Loucy (cell line): ENCODE results near the gene CCL26.
"Not testable (repeated sequence)": the region's sequence is repeated elsewhere in the genome, so short reads cannot be mapped to it uniquely, and the experiment has no call there.

Experiments
- H2AFZ ChIP-seq: fragments of 200-600 bp; sonication (generic); 2 replicates; pipeline ENCODE4 v1.6.0; 2016; ENCODE audit warnings: antibody characterized with exemption, mild to moderate bottlenecking, low read length, moderate library complexity
- H3F3A ChIP-seq: fragments of 200-600 bp; 2 replicates; pipeline ENCODE4 v1.6.0; 2016; ENCODE audit warnings: antibody characterized with exemption, low read depth, mild to moderate bottlenecking
- H3K27me3 ChIP-seq: fragments of 200-600 bp; sonication (generic); 2 replicates; pipeline ENCODE4 v1.6.1; 2014; ENCODE audit warnings: low read length, mild to moderate bottlenecking; ENCODE audit not compliant: insufficient read depth, poor library complexity, severe bottlenecking
- H3K36me3 ChIP-seq: fragments of 200-600 bp; sonication (generic); 2 replicates; pipeline ENCODE4 v1.6.1; 2016; ENCODE audit warnings: low read length; ENCODE audit not compliant: insufficient read depth
- H3K4me1 ChIP-seq: fragments of 200-600 bp; sonication (generic); 2 replicates; pipeline ENCODE4 v1.5.1; 2014; ENCODE audit warnings: low read length, mild to moderate bottlenecking; ENCODE audit not compliant: insufficient read depth, poor library complexity, severe bottlenecking
- H3K4me2 ChIP-seq: fragments of 200-600 bp; sonication (generic); 2 replicates; pipeline ENCODE4 v1.6.0; 2014; ENCODE audit warnings: antibody characterized with exemption, low read length, low read depth, mild to moderate bottlenecking; ENCODE audit not compliant: poor library complexity, severe bottlenecking
- H3K4me3 ChIP-seq: fragments of 200-600 bp; sonication (generic); 2 replicates; pipeline ENCODE4 v1.5.1; 2014; ENCODE audit warnings: low read length, mild to moderate bottlenecking, mixed read lengths; ENCODE audit not compliant: poor library complexity, severe bottlenecking
- H3K79me2 ChIP-seq: fragments of 200-600 bp; sonication (generic); 2 replicates; pipeline ENCODE4 v1.6.1; 2014; ENCODE audit warnings: low read length; ENCODE audit not compliant: insufficient read depth
- H3K9ac ChIP-seq: fragments of 200-600 bp; sonication (generic); 2 replicates; pipeline ENCODE4 v1.6.0; 2014; ENCODE audit warnings: mild to moderate bottlenecking, low read depth, low read length, moderate library complexity; ENCODE audit not compliant: poor library complexity, severe bottlenecking
- H3K9me2 ChIP-seq: fragments of 200-600 bp; sonication (generic); replicated peaks from 2 replicates; pipeline ENCODE4 v1.6.1; 2016; ENCODE audit warnings: low read depth, low read length, mixed read lengths
- H3K9me3 ChIP-seq: fragments of 200-600 bp; sonication (generic); 2 replicates; pipeline ENCODE4 v1.6.1; 2014; ENCODE audit warnings: mild to moderate bottlenecking, antibody characterized with exemption, low read length, low read depth; ENCODE audit not compliant: insufficient read depth
- H4K20me1 ChIP-seq: fragments of 200-600 bp; sonication (generic); 2 replicates; pipeline ENCODE4 v1.6.0; 2014; ENCODE audit warnings: antibody characterized with exemption, low read length, mild to moderate bottlenecking; ENCODE audit not compliant: insufficient read depth, poor library complexity, severe bottlenecking
- EZH2phosphoT487 ChIP-seq: fragments of 200-600 bp; IDR thresholded peaks from 2 replicates; pipeline ENCODE4 v1.6.1; 2018; ENCODE audit warnings: antibody characterized with exemption, mild to moderate bottlenecking, moderate library complexity, borderline replicate concordance
- TF ChIP-seq, protein P1 (sequence below): fragments of 200-600 bp; sonication (generic); conservative IDR thresholded peaks from 2 replicates; pipeline ENCODE4 v1.5.1; 2014; ENCODE audit warnings: mild to moderate bottlenecking, antibody characterized with exemption, low read length

Gene CCL26

DNA sequence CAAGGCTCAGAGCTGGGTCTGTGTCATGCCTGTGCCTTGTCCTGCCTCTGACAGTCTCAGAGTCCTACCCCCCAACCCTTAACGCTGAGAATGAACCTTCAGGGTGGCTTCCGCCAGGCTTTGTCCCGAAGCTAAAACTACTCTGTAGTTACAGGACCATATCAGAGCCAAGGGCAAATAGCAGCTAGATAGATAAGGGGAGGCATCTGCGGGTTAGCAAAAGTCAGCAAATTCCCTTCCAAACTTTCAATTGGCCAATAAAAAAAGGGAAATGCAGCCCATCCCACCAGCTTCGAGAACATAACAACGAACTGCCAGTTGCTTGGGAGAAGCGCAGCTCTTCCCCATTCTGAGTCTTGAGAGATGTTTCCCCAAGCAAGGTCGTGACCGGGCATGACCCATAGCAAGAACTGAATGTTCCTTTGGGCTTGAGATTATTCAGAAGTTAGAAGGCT, 23.8 kb upstream of the CCL26 start:
- Histone ChIP-seq H3K27me3 (no peaks in the 10 kb centered on the region), H3K9ac (no peak overlapping the region), H4K20me1 (no peaks in the 10 kb centered on the region), H3K9me2 (no peaks in the 10 kb centered on the region), H3F3A (no peaks in the 10 kb centered on the region), H3K4me3 (no peak overlapping the region), H3K4me1 (no peaks in the 10 kb centered on the region), H2AFZ (no peak overlapping the region), H3K9me3 (no peaks in the 10 kb centered on the region), H3K4me2 (no peak overlapping the region), H3K36me3 (no peaks in the 10 kb centered on the region), H3K79me2 (no peaks in the 10 kb centered on the region)
- TF ChIP-seq EZH2phosphoT487, result no peak
- TF ChIP-seq, protein P1, sequence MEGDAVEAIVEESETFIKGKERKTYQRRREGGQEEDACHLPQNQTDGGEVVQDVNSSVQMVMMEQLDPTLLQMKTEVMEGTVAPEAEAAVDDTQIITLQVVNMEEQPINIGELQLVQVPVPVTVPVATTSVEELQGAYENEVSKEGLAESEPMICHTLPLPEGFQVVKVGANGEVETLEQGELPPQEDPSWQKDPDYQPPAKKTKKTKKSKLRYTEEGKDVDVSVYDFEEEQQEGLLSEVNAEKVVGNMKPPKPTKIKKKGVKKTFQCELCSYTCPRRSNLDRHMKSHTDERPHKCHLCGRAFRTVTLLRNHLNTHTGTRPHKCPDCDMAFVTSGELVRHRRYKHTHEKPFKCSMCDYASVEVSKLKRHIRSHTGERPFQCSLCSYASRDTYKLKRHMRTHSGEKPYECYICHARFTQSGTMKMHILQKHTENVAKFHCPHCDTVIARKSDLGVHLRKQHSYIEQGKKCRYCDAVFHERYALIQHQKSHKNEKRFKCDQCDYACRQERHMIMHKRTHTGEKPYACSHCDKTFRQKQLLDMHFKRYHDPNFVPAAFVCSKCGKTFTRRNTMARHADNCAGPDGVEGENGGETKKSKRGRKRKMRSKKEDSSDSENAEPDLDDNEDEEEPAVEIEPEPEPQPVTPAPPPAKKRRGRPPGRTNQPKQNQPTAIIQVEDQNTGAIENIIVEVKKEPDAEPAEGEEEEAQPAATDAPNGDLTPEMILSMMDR, result no peak

DNA sequence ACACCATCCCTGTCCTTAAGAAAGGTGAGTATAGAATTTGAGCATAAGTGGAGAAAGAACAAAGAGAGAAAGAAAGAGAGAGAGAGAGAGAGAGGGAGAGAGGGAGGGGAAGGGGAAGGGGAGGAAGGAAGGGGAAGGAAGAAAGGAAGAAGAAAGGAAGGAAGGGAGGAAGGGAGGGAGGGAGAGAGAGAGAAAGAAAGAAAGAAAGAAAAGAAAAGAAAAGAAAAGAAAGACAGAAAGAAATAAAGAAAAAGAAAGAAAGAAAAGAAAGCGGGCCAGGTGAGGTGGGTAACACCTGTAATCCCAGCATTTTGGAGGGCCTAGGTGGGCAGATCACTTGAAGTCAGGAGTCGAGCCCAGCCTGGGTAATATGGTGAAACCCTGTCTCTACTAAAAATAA, 21.7 kb upstream of the CCL26 start:
- no peak overlapping the region for H3K4me3 ChIP-seq
- no peaks in the 10 kb centered on the region for H3K27me3 ChIP-seq
- no peak overlapping the region for H2AFZ ChIP-seq
- H3K79me2 ChIP-seq, result no peaks in the 10 kb centered on the region
- no peaks in the 10 kb centered on the region for H3K9me2 ChIP-seq
- H3F3A ChIP-seq, result no peaks in the 10 kb centered on the region
- no peak overlapping the region for H3K9ac ChIP-seq
- no peaks in the 10 kb centered on the region for H4K20me1 ChIP-seq
- H3K4me2 ChIP-seq, result no peak overlapping the region
- TF ChIP-seq, protein P1, result no peak
- TF ChIP-seq EZH2phosphoT487, result no peak
- H3K36me3 ChIP-seq, result no peaks in the 10 kb centered on the region
- no peaks in the 10 kb centered on the region for H3K4me1 ChIP-seq
- H3K9me3 ChIP-seq, result no peaks in the 10 kb centered on the region

DNA sequence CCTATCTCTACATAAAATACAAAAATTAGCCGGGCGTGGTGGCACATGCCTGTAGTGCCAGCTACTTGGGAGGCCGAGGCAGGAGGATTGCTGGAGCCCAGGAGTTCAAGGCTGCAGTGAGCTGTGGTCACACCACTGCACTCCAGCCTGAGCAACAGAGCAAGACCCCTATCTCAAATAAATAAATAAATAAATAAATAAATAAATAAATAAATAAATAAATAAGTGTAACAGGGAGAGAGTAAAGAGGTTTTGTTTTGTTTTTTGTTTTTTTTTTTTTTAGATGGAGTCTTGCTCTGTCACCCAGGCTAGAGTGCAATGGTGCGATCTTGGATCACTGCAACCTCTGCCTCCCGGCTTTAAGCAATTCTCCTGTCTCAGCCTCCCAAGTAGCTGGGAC, 20.6 kb upstream of the CCL26 start:
- not testable (repeated sequence) for H3K9me3 ChIP-seq, H3K9ac ChIP-seq, H3K4me2 ChIP-seq, H2AFZ ChIP-seq, H3K4me3 ChIP-seq, H4K20me1 ChIP-seq, H3F3A ChIP-seq, H3K9me2 ChIP-seq, H3K79me2 ChIP-seq, H3K27me3 ChIP-seq, H3K4me1 ChIP-seq, H3K36me3 ChIP-seq

DNA sequence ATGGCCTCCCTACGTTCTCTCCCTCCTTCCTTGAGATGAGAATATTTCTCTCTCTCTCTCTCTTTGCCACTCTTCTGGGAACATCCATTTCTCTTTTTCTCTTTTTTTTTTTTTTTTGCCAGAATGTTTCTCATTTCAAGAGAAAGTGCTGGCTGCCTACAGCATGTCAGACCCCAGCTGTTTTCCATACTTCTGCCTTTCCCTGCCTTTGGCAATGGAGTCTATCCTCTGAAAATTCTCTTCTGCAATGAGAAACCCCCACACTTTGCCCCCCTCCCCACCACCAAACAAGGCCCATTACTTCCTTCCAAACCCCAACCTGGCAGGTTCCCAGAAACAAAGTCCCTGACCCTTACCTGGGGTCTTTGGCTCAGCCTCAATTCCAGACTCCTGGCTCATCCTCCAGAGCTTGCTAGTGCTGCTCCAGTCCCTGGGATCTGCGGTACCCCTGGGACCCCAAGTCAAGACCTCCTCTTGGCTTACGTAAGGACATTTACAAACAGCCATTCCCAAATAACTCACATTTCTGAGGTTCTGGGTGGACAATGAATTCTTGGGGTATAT, 17.4 kb upstream of the CCL26 start:
- no peaks in the 10 kb centered on the region for H3K27me3 ChIP-seq
- H3K79me2 ChIP-seq, result no peaks in the 10 kb centered on the region
- no peaks in the 10 kb centered on the region for H3K4me1 ChIP-seq
- no peak overlapping the region for H3K4me3 ChIP-seq
- H3K36me3 ChIP-seq, result no peaks in the 10 kb centered on the region
- H3K9me2 ChIP-seq, result no peaks in the 10 kb centered on the region
- H3K4me2 ChIP-seq, result no peak overlapping the region
- no peaks in the 10 kb centered on the region for H3K9me3 ChIP-seq
- no peaks in the 10 kb centered on the region for H3F3A ChIP-seq
- no peaks in the 10 kb centered on the region for H4K20me1 ChIP-seq
- H2AFZ ChIP-seq, result no peak overlapping the region
- H3K9ac ChIP-seq, result no peak overlapping the region
- TF ChIP-seq EZH2phosphoT487, result no peak
- TF ChIP-seq, protein P1, result no peak

DNA sequence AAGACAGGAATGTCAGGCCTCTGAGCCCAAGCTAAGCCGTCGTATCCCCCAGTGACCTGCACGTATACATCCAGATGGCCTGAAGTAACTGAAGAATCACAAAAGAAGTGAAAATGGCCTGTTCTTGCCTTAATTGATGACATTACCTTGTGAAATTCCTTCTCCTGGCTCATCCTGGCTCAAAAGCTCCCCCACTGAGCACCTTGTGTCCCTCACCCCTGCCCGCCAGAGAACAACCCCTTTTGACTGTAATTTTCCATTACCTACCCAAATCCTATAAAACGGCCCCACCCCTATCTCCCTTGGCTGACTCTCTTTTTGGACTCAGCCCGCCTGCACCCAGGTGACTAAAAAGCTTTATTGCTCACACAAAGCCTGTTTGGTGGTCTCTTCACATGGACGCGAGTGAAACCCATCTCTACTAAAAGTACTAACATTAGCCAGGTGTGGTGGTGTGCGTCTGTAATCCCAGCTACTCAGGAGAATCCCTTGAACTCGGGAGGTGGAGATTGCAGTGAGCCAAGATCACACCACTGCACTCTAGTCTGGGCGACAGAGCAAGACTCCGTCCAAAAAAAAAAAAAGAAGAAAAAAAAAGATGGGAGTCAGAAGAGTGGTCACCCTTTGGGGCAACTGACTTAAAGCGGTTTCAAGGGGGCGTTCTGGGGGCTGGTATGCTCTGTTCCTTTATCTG, 16.3 kb upstream of the CCL26 start:
- H3K4me1 ChIP-seq, H3K27me3 ChIP-seq, H4K20me1 ChIP-seq, H3K4me2 ChIP-seq, H3K4me3 ChIP-seq, H3F3A ChIP-seq, H3K9me3 ChIP-seq, H2AFZ ChIP-seq, H3K9me2 ChIP-seq, H3K9ac ChIP-seq, H3K79me2 ChIP-seq, H3K36me3 ChIP-seq: not testable (repeated sequence)
